HepG2 (cell line): ENCODE results near the gene DAAM2. TPM values are rescaled to one million over a fixed set of nuclear protein-coding genes. Genes with fewer than 3 reads are reported as not detected.

Experiments used
- ARID3A ChIP-seq: IDR thresholded peaks from 2 replicates; pipeline ENCODE4 v1.6.1; 2012; ENCODE audit warnings: low read depth, low read length, improper control_type of control experiment
- BORCS8-MEF2B ChIP-seq: sonication (generic); formaldehyde crosslinking; IDR thresholded peaks from 2 replicates; pipeline ENCODE4 v1.8.0; 2022; ENCODE audit warnings: mild to moderate bottlenecking, missing genetic modification reagents
- HNF1A ChIP-seq, 2 experiments: sonication (generic) in 1 of 2; formaldehyde crosslinking in 1 of 2; IDR thresholded peaks; 2 replicates each; pipeline versions ENCODE4 v1.4.0 to v1.6.1; 2016 to 2020; ENCODE audit warnings: borderline replicate concordance in 1 of 2, low read depth in 1 of 2, mild to moderate bottlenecking in 1 of 2, missing genetic modification reagents in 1 of 2
- MNT ChIP-seq: fragments of 450-650 bp; IDR thresholded peaks from 2 replicates; pipeline ENCODE4 v1.6.1; 2016
- RERE ChIP-seq: IDR thresholded peaks from 2 replicates; pipeline ENCODE4 v1.6.1; 2016; ENCODE audit warnings: low read depth, missing genetic modification reagents, missing compliant biosample characterization
- TGIF2 ChIP-seq: IDR thresholded peaks from 2 replicates; pipeline ENCODE4 v1.6.1; 2016; ENCODE audit warnings: control low read depth, missing compliant biosample characterization
- XBP1 ChIP-seq: sonication (generic); formaldehyde crosslinking; IDR thresholded peaks from 2 replicates; pipeline ENCODE4 v1.5.0; 2020; ENCODE audit warnings: missing genetic modification reagents
- ZFP91 ChIP-seq: sonication (generic); formaldehyde crosslinking; IDR thresholded peaks from 2 replicates; pipeline ENCODE4 v1.9.0; 2022; ENCODE audit warnings: missing genetic modification reagents, mild to moderate bottlenecking, borderline replicate concordance
- ZNF232 ChIP-seq: sonication (generic); formaldehyde crosslinking; IDR thresholded peaks from 2 replicates; pipeline ENCODE4 v1.4.0; 2020; ENCODE audit warnings: missing genetic modification reagents, borderline replicate concordance
- ZNF431 ChIP-seq: sonication (generic); formaldehyde crosslinking; IDR thresholded peaks from 2 replicates; pipeline ENCODE4 v1.9.0; 2022; ENCODE audit warnings: missing genetic modification reagents, low read depth, mild to moderate bottlenecking, borderline replicate concordance
- ZNF468 ChIP-seq: sonication (generic); formaldehyde crosslinking; IDR thresholded peaks from 2 replicates; pipeline ENCODE4 v1.8.0; 2022; ENCODE audit warnings: mild to moderate bottlenecking, moderate library complexity, missing genetic modification reagents
- ZNF550 ChIP-seq: sonication (generic); formaldehyde crosslinking; IDR thresholded peaks from 2 replicates; pipeline ENCODE4 v1.4.0; 2020; ENCODE audit warnings: mild to moderate bottlenecking, missing genetic modification reagents, borderline replicate concordance
- ZNF564 ChIP-seq: sonication (generic); formaldehyde crosslinking; IDR thresholded peaks from 2 replicates; pipeline ENCODE4 v1.8.1; 2023; ENCODE audit warnings: mild to moderate bottlenecking, missing genetic modification reagents
- polyA plus RNA-seq, 8 experiments: library from polyadenylated mRNA; depleted of rRNA in 3 of 8; stranded (reverse) in 7 of 8; unstranded in 1 of 8; fragments of >200 nt; fragmentation: Illumina TruSeq in 4 of 8; extraction: Trizol in 4 of 8; gene quantifications; 2 replicates each; pipeline versions ENCODE4 v1.2.1 to v1.2.3, GENCODE V29; 2011 to 2016; ENCODE audit warnings: low read depth in 4 of 8, missing spikeins in 1 of 8, mixed read lengths in 1 of 8; ENCODE audit not compliant: insufficient read depth in 1 of 8
- total RNA-seq, 5 experiments: library from RNA; depleted of rRNA; stranded (reverse); fragments of >200 nt; fragmentation: Illumina TruSeq; extraction: Trizol; gene quantifications; 2 replicates each; pipeline ENCODE4 v1.2.3, GENCODE V29; 2016; ENCODE audit warnings: low read depth in 1 of 5

The DAAM2 gene
- total and polyA plus RNA-seq, 2 of the 13 experiments (the other 11 are each of a cell fraction or from before 2014, with no cell fraction given), result 0.01 TPM; not detected in 1

GRCh38 chr6:39934131-39934757, 142.1 kb downstream of the DAAM2 start, which contains the start of gene MOCS1 (continued):
- TF ChIP-seq ZNF468 (CRISPR knock-in tag) (peak; percentile 82; the same call in 1 of the 2 replicates), HNF1A (IDR thresholded peaks at IDR 0.05; ENCODE audit: low read depth) (no peak), HNF1A (CRISPR knock-in tag; IDR thresholded peaks at IDR 0.05; ENCODE audit: borderline replicate concordance) (no peak), BORCS8-MEF2B (CRISPR knock-in tag) (no peak), ARID3A (no peak), ZFP91 (peak; percentile 72; the same call in 1 of the 2 replicates), TGIF2 (CRISPR knock-in tag) (no peak), XBP1 (no peak), RERE (CRISPR knock-in tag) (no peak), ZNF232 (CRISPR knock-in tag) (no peak; the same call in 1 of the 2 replicates), MNT (no peak), ZNF564 (CRISPR knock-in tag) (no peak), ZNF550 (CRISPR knock-in tag) (no peak; the same call in 1 of the 2 replicates), ZNF431 (CRISPR knock-in tag) (no peak)
